DND-41 (cell line): Measurements from ENCODE around the gene QSOX1.

Experiments used
- CTCF ChIP-seq: IDR thresholded peaks from 2 replicates; pipeline ENCODE4 v1.5.1; 2012; ENCODE audit warnings: borderline replicate concordance, low read length, moderate library complexity, mild to moderate bottlenecking; ENCODE audit not compliant: poor library complexity, severe bottlenecking; ENCODE audit errors: extremely low read depth
- EZH2 ChIP-seq: IDR thresholded peaks from 3 replicates; pipeline ENCODE4 v1.6.1; 2012; ENCODE audit warnings: borderline replicate concordance, low read depth, mild to moderate bottlenecking, moderate library complexity, low read length, inconsistent platforms; ENCODE audit not compliant: severe bottlenecking

- TF ChIP-seq CTCF (no peak), EZH2 (no peak)
Observed at GRCh38 chr1:180163041-180163440, 8.4 kb downstream of the QSOX1 start.
